HG02943 (cell line): Measurements from ENCODE around the gene MVB12B.
"Not testable (repeated sequence)": the region's sequence is repeated elsewhere in the genome, so short reads cannot be mapped to it uniquely, and the experiment has no call there.

ENCODE experiments used
- ATAC-seq: cut with Tn5 transposase; IDR thresholded peaks from one replicate; pipeline ENCODE4 v1.9.1; 2021; ENCODE audit warnings: mild to moderate bottlenecking, low read depth, moderate library complexity; ENCODE audit not compliant: unreplicated experiment

MVB12B gene

DNA sequence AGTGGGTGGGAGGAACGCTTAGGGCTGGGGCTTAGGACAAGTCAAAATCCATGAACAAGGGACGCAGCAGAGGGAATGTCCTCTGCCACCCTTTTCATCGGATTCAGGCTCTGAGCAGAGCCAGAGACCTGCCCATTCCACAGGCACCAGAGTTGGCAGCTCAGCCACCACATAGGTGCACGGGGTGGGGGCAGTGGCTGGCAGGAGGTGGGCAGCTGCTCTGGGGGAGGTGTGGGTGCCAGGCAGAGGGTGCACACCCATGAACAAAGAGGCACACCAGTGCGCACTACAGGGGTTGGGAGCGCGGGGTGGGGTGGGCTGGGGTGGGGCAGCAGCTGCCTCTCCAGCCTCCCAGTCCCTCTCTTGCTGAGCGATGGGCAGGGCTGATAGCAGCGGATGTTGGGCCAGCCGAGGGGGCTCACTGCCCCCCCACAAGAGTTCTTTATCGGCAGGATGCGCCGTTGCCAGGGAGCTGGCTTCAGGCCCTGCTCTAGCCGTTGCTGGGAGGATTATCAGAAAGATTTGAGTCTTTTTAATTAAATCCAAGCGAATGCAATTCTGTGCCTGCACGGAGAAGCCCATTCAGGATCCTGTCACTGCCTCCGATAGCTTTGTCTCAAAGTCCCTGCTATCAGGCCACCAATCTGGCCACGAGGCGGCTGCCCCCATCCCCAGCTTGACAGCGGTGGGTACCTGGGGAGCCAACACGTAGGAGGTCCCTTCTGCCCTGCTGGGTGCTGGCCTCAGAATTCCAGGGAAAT lies 222.8 kb downstream of the MVB12B start:
- no peak for ATAC-seq

DNA sequence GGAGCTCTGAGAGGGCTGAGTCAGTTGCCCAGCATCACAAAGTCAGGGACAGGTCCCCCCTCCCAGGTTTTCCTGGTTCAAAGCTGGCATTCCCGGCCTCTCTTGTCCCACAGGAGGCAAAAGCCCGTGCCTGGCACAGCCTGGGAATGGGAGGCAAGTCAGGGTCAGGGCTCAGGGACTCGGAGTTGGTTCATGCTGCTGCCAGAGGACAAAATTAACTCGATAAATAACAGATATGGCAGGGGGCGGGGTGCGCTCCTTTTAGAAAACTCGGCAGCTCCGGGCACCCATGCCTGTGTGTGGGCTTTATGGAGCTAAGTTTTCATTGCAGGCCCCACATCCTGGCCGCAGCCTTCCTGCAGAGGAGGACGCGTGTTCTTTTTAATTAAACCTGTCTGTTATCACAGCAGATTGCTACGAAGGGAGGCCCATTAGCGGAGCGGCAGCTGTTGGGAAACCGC lies 224.3 kb downstream of the MVB12B start:
- no peak for ATAC-seq

DNA sequence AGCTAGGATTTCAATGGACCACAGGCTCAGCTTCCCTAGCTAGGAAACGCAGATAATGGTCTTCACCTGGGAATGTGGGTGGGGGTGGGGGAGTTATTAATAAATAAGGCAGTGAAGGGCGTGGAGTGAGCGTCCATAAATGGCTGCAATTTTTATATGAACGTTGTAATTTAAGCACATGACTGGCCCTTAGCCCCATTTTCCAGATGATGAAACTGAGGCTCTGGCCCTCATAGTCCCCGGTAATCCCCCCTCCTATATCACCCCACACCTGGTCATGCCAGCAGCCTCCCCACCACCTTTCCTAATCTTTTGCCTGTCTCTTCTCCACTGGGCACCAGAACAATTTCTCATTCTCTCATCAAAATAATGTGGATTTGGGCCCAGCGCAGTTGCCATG lies 225.2 kb downstream of the MVB12B start:
- no peak for ATAC-seq

DNA sequence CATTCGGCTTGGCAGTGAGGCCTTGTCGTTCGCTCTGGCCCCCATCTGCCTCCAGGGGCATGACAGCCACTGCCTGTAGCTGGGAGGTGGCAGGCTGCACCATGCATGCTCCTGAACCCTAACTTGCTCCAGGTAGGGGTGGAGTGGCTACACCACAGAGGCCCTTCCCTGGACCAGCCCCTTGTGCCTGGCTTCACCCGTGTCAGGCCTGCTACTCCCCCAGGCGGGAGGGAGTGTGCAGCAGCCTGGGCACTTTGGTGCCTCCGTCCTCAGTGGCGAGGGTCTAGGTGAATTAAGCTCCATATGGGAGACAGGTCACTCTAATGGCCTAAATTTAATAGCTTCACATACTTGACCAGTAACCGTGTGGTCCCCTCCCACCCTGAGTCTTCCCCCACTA lies 227.7 kb downstream of the MVB12B start:
- ATAC-seq = no peak

DNA sequence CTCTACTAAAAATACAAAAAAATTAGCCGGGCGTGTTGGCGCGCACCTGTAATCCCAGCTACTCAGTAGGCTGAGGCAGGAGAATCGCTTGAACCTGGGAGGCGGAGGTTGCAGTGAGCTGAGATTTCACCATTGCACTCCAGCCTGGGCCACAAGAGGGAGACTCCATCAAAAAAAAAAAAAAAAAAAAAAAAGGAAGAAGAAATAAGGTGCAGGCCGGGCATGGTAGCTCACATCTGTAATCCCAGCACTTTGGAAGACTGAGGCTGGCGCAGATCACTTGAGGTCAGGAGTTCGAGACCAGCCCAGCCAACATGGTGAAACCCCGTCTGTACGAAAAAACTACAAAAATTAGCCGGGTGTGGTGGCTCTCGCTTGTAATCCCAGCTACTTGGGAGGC lies 228.8 kb downstream of the MVB12B start:
- ATAC-seq = not testable (repeated sequence)
